Renal pelvis (tissue), 4 donors: Measurements from ENCODE around the gene DCAF15. TPM values are rescaled to one million over a fixed set of nuclear protein-coding genes. Genes with fewer than 3 reads are reported as not detected.
A peak's percentile ranks its signal among the peaks of the same experiment; 100 is the strongest.

Experiments used
- DNase-seq: peaks from one replicate; pipeline ENCODE4 v3.0.0-alpha.2; 2013
- polyA plus RNA-seq, 3 donors: library from polyadenylated mRNA; unstranded; fragments of 120-200 nt; gene quantifications; one replicate each; pipeline ENCODE4 v1.2.1, GENCODE V29; 2013; ENCODE audit not compliant: insufficient read length in 3 of 3

Gene DCAF15
- polyA plus RNA-seq, 3 donors = 37.6 to 45.2 (median 40.6) TPM

DNA sequence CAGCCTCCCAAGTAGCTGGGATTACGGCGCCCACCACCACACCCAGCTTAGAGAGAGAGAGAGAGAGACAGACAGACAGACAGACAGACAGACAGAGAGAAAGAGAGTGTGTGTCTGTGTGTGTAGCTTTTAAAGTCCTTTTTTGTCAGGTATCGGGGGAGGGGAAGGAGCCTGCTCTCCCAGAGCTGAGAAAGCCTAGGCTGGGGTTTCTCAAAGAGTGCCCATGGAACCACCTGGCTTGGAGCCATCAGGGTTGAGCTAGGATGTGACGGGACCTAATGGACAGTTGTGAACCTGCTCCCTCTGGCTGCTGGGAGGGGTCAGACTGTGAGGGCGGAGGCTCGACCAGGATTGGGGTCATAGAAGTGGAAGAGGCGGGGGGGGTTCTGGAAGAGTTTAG is 37.2 kb downstream of the DCAF15 start:
- DNase-seq = no peak

DNA sequence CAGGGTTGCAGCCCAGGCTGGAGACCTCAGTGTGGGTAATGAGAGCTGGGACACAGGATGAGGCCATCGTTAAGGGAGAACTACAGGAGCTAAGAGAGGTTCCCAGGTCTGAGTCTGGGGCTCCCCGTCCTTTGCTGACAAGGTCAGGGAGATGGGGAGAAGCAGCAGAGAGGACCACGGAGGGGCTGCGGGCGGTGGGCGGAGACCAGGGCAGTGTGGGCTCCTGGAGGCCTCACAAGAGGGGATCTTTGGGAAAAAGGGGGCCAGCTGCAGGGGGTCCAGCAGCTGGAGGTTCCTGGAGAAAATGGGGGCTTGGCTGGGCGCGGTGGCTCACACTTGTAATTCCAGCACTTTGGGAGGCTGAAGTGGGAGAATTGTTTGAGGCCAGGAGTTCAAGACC is 37.8 kb downstream of the DCAF15 start:
- no peak for DNase-seq

DNA sequence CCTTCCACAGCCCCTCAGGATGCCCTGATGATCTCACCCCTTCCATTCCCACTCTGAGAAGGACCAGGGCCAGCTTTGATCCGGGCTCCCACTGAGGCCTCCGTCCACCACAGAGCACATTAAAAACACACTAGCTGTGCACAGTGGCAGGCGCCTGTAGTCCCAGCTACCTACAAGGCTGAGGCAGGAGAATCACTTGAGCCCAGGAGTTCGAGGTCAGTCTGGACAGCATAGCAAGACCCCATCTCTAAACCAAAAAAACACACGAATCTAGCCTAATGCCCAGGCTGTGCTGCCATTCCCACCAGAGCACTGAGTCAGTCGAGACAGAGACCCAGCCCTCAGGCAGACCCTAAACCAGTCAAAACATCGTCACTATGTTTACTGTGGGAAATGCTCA is 39.7 kb downstream of the DCAF15 start:
- DNase-seq = no peak

DNA sequence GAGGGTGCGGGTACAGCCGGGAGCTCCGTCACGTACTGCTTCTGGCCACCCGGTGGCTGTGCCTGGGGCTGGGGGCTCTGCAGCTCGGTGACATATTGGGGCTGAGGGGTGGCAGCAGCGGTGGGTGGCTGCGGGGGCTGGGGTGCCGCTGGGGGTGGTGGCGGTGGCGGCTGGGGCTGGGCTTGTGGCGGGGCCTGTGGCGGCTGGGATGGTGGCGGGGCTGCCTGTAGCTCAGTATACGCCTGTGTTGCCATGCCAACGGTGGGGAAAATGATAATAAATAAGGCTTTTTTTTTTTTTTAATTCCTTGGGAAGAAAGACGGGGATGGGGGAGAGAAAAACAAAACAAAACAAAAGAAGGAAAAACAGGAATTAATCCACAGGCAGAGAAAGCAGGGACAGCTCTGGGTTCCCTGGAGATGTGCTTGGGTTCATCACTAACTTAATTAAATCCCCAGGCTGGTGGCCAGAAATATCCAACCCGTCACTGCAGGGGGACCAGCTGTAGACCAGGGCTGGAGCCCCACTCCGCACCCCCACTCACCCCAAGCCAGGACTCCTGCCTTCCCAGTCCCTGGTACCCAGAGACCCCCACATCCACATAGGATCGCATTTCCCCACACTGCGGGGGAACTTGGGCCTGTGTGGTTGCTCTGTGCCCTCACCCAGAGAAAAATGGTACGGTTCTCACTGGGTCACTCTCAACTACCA is 41.4 kb downstream of the DCAF15 start:
- no peak for DNase-seq

DNA sequence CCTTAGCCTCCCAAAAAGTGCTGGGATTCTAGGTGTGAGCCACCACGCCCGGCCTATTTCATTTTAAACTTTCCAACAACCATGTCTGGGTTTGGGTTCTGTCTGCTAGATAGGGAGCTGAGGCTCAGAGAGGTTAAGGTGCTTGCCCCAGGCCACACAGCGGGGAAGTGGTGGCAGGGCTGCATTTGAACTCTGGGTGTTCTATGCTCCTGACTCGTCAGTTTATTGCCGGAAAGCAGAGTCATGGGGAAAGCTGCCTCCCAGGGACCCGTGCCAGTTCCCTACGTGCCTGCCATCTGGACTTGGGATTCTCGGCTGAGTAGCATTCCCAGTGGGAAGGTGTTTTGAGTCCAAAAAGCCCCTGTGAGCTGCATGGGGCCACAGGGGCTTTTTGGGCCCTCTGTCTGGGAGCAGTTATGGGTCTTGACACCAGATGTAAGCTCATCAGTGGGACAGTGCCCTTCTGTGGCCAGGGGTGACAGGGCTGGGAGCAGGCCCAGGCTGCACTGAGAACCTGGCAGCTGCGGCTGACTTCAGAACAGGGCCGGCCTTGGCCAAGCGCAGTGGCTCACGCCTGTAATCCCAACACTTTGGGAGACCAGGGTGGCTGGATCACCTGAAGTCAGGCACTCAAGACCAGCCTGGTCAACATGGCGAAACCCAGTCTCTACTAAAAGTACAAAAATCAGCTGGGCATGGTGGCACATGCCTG is 42.9 kb downstream of the DCAF15 start:
- DNase-seq = no peak

DNA sequence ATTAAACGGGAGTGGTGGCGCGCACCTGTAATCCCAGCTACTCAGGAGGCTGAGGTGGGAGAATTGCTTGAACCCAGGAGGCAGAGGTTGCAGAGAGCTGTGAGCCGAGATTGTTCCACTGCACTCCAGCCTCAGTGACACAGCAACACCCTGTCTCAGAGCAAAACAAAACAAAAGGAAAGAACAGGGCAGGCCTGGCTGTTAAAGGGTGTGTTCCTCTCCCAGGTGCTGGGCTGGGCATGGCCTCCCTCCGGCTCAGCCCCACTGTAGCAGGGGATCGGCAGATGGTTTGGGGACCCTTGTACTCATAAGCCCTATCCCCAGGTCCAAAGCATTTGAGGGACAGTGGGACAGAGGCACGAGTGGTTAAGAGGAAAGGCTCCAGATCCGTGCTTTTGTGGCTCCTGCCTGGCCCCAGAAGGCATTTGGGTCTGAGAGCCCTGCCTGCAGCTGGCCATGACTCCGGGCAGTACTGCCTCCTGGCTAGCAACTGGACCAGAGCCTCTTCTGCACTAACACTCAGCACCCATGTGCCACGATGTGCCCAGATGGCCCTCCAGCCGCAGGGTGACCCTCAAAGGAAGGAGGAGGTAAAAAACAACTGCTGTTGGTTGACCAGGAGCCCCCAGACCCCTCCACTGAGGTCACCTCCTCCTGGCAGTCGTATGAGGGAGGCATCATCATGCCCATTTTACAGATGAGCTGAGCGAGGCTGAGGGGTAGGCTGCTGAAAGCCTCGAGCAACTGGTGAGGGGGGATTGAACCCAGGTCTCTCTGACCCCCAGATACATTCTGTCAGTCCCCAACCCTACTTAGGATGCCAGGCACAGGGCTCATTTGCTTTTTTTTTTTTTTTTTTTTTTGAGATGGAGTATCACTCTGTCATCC is 43.8 kb downstream of the DCAF15 start:
- no peak for DNase-seq

DNA sequence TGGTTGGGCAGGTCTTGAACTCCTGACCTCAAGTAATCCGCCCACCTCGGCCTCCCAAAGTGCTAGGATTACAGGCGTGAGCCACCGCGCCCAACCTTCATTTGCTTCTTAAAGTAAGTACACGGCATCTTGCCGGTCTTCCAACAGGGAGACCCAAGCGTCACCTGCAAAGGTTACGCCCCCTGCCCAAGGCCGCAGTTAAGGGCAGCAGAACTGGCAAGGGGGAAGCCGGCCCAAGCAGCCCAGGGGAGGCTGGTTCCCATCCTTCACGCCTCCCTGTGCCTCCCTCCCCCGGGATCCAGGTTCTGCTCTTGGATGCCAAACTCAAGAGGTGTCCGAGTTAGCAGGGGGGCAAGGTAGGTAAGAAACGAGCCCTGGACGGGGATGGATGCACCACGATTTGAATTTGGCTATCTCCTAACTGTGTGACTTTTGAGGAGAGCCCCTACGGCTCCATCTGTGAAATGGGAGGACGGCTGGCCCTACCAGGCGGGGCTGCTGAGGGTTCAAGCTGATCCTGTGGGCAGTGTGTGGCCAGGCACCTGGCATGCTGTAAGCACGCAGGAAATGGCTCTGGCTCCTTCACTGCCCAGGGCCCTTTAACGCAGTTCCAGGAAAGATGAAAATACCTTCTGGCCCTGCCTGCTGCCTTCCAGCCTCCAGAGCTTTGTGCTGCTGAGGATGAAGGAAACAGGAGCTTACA is 44.8 kb downstream of the DCAF15 start:
- no peak for DNase-seq

DNA sequence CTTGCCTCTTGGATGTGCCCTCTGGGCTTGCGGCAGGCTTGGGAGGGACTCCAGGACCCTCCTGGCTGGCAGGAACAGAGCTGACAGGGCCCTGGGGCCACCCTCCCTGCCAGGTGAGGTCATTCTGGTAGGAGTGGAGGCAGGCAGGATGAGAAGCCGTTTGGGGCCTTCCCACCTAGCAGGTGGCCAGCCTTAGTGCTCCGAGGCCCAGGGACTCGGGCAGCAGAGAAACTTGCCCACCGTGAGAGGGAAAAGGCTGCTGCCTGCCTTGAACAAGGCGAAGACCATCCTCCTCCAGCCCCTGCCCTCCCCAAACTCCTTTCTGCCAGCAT is 45.3 kb downstream of the DCAF15 start:
- DNase-seq = no peak

DNA sequence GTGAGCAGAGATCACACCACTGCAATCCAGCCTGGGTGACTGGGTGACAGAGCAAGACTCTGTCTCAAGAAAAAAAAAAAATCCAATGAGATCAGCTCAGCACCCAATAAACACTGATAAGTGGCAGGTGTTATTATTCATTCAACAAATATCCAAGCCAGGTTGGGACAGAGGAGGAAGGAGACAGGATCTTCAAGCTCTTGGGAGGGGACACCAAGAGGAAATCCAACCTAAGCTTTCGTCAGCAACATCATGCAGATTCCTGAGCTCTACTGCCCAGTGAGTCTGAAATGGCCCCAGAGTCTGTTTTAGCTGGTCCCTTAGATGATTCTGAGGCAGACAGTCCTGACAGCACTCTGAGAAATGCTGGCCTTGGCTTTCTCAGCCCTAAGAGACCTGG is 46.1 kb downstream of the DCAF15 start:
- no peak for DNase-seq

DNA sequence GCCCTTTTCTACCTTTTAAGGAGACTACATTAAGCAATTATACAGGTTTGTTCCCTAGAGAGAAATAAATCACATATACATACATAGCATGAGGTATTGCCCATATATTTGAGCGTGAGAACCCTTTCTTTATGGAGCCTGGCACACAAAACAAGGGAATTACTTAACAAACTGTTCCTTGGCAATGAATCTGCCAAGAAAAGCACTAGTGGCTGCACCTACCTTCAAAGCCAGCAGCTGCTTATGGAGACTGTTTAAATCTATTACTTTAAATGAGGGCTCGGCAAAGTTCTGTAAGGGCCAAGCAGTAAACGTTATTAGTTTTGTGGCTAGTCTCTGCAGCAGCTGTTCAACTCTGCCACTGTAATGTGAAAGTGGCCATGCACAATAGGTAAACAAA is 46.8 kb downstream of the DCAF15 start:
- DNase-seq = no peak

DNA sequence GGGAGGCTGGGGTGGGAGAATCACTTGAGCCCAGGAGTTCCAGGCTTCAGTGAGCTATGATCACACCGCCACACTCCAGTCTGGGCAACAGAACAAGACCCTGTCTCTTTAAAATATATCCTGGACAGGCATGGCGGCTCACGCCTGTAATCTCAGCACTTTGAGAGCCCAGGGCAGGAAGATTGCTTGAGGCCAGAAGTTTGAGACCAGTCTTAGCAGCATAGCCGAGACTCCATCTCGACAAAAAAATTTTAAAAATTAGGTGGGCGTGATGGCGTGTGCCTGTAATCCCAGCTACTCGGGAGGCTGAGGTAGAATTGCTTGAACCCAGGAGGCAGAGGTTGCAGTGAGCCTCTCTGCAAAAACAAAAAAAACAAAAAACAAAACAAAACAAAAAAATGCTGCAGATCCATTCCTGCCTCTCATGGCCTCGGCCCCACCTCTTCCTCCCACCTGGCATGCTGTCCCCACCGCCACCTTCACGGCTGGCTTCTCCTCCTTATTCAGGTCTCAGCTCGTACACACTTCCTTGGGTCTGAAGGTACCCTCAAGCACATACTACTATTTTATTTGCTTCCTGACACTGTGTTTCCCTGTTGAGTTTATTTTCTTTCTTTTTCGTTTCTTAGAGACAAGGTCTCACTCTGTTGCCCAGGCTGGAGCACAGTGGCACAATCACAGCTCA is 48.5 kb downstream of the DCAF15 start:
- DNase-seq = no peak

DNA sequence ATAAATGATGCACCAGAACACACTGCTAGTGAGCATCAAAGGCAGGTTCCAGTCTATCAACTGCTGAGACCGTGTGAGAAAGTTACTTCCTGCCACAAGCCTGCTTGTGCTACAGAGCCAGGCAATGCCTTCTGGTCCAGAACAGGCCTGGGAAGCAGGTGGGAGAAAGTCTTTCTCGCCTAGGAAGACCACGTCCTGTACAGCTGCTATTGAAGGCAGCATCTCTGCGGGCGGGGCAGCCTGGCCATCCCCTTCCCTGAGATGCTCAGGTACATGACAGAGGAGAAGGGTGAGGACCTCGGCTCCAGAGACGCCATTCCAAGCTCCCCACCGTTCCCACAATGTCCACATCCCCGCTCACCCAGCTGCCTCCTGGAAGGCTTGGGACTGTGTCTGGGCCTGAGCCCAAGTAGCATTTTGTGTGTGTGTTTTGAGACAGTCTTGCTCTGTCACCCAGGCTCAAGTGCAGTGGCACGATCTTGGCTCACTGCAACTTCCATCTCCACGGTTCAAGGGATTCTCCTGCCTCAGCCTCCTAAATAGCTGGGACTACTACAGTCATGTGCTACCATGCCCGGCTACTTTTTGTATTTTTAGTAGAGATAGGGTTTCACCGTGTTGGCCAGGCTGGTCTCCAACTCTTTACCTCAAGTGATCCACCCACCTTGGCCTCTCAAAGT is 50.4 kb downstream of the DCAF15 start:
- no peak for DNase-seq

DNA sequence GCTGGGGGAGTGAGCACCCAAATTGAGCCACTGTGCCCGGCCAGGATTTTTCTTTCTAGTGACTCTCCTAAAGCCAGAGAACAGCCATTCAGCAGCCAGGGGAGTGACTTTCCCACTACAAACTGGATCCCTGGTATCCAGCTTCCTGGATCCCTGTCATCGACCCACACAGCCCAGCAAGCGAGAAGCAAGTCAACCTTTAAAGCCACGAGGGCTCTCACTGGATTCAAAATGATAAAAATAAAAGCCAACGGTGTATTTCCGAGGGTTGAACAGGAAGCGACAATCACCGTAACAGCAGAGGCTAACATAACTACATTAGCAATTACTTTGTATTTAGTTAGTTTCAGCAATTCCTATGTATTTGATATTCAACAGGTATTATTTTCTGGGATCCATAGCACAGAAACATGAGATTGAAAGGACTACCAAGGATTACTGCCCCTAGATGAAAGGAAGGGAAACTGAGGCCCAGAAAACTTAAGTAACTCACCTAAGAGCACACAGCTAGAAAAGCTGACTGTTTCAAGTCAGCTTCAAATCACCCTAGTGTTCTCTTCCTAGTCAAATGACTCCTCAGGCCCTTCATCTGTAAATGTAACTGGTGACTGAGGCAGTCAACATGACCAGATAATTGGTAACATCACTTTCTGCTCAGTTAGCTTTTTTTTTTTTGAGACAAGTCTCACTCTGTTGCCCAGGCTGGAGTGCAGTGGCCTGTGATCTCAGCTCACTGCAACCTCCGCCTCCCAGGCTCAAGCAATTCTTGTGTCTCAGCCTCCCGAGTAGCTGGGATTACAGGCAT is 51.1 kb downstream of the DCAF15 start:
- no peak for DNase-seq

DNA sequence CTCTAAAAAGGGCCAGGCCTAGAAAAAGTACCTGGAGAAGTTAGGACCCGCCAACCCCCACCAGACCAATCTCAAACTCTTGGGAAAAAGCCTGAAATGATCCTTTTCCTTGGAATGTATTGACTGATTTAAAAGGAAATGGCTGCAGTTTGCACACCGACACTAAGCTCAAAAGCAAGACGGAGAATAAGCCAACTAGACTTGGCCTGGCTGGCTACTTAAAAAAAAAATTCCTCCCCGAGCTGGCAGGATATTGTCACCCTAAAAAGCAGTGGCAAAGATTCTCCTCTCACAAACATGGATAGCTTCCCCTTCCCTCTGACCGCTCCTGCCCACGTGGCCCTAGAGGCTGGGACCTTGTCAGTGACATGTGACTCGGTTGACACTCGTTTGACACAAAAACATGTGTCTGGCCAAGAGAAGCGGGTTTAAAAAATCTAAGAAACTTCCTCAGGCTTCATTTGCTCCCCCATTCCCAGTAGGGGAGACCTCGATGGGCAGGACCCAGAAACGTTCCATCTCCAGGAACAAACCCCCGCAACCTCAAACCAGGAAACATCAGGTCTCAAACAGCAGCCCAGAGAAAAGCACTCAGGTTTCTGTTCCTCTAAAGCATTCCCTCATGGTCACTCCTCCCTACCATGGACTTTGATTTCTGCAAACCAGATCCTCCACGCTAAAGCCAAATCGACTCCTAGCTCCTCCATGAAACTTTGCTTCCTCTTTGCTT is 52.5 kb downstream of the DCAF15 start:
- DNase-seq = no peak

DNA sequence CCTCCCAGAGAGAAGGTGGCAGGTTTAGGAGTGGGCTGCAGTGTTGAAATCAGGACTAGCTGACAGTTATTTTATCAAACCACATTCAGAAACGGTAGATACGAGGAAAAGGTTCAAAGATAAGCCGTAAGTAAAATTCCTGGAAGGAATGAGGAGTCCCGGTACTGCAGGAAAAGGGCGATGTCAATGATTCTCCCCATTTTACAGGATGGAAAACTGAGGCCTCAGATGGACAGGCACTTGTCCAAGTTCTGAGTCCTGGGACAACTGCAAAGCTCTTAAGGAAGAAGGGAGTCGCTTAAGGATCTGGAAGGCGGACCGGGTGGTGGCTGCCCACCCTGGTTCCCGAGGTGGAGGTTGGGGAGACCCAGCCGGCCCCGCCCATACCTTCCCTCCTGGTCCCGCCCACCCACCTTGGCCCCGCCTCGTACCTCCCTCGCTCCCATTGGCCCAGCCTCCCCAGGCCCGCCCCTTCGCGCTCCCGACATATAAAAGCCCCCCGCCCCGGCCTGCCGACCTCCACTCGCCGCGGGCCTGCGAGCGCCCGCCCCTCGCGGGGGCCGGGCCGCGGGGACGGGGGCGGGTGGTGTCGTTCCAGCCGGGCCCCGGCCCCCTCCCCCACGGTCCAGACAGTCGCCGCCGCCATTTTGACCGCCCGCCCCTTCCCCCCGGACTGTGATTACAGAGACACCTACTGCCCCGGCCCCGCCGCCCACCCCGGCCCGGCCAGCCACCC is 53.2 kb downstream of the DCAF15 start:
- peak; percentile 90 for DNase-seq

DNA sequence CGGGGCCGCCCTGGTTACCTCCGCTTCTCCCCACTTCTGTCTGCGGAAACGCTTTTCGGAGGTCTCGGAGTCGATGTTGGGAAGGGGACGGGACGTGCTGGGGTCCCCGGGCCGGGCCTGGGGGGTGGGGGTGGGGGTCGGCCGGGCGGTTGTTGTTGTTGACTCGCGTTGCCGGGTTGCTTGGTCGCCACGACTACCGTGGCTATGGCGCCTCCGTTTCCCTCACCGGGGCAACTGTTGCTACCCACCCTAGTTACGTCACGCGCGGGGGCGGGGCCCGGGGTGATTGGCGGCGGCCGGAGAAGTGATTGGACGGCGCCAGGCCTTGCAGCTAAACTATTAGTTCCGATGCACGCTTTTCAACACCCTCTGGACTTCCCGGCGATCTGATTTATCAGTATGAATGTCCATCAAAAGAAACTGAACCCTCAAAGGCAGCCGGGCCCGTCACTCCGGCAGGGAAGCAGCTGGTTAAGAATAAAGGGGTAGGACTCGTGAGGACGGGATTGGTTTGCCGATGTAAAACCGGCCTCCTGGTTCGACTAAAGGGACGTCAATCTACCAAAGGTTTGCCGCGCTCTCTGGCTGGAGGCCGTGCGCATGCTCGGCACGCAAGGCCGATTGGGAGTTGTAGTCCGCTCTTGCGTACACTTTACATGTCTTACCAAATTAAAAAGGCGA is 53.9 kb downstream of the DCAF15 start, which contains the start of gene RFX1:
Gene RFX1 (minus strand): TSS at position 236 of the 681 bp plus-strand sequence. CDS start 12,477 bp downstream, outside the sequence.
- peak; percentile 100 for DNase-seq

DNA sequence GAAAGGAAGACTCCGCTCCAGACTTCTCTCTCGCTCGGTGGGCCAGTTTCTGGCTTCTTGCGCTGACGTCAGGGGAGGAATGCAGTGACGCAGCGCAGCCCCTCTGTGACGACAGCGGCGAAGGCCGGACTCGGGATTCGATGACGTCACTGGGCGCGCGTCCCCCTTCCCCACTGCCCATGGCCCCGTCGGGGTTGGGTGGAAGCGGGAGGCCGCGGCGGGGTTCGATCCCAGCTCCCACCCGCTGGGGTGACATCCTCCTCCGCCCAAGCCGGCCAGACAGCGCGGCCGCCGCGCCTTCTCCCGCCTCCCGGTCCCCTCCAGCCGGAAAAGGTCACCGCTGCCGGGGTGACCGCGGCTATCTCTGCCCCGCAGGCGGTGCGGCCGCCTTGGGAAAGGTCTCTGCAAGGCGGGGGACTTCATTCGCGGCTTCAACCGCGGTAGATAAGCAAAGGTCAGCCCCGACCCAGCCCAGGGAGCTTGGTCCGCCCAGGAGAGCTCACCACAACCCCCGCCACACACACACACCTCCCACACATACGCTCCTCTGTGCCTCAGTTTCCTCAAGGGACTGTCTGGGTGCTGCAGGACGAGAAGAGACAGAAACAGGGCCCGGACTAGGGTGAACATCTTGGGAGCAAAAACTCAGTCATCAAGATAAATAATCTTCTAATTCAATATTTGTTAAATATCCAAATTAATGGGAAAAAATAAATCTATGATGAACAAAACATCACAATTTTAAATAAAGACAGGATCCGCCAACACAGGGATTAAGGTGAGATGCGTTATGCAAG is 54.7 kb downstream of the DCAF15 start:
- no peak for DNase-seq
